IPS DF 6.9 (cell line): ENCODE measurements around the gene STRAP.
"Not testable (repeated sequence)": the region's sequence is repeated elsewhere in the genome, so short reads cannot be mapped to it uniquely, and the experiment has no call there.

Experiments
- DNase-seq: peaks from one replicate; pipeline ENCODE4 v3.0.0-alpha.2; 2013; ENCODE audit warnings: low read depth, low spot score
- H3K27ac ChIP-seq: one replicate; pipeline ENCODE4 v1.5.1; 2013; ENCODE audit warnings: low read length, control low read depth
- H3K27me3 ChIP-seq: 2 replicates; pipeline ENCODE4 v1.6.1; 2013; ENCODE audit warnings: mild to moderate bottlenecking, low read length; ENCODE audit not compliant: control insufficient read depth, insufficient read depth
- H3K36me3 ChIP-seq: 2 replicates; pipeline ENCODE4 v1.6.1; 2013; ENCODE audit warnings: low read length; ENCODE audit not compliant: control insufficient read depth, insufficient read depth
- H3K4me1 ChIP-seq: 2 replicates; pipeline ENCODE4 v1.6.1; 2013; ENCODE audit warnings: low read length; ENCODE audit not compliant: control insufficient read depth, insufficient read depth
- H3K4me3 ChIP-seq: 2 replicates; pipeline ENCODE4 v1.5.1; 2013; ENCODE audit warnings: mild to moderate bottlenecking, low read length
- H3K9me3 ChIP-seq: 2 replicates; pipeline ENCODE4 v1.6.1; 2013; ENCODE audit warnings: low read length, inconsistent platforms; ENCODE audit not compliant: control insufficient read depth, insufficient read depth
- WGBS: extraction: QIAGEN DNeasy Blood & Tissue Kit; methylation state at CpG from one replicate; pipeline ENCODE4 v1.1.7; 2013; ENCODE audit warnings: mixed read lengths, missing lambda C conversion rate; ENCODE audit not compliant: insufficient read length, insufficient coverage; 5-methylcytosine and 5-hydroxymethylcytosine counted together

The STRAP gene

GRCh38 chr12:15893260-15893659, 11.1 kb downstream of the STRAP start:
- Histone ChIP-seq H3K27me3 (no peaks in the 10 kb centered on the region), H3K27ac (no peak overlapping the region), H3K36me3 (peaks cover 8% of the 10 kb centered on the region; the same call in 1 of the 2 replicates), H3K4me3 (no peak overlapping the region), H3K9me3 (no peaks in the 10 kb centered on the region), H3K4me1 (no peaks in the 10 kb centered on the region)
- DNase-seq, result no peak
- WGBS, result no CpG with 5 or more reads among the region's 3 CpGs

- Histone ChIP-seq H3K27me3 (no peaks in the 10 kb centered on the region), H3K4me3 (no peak overlapping the region), H3K27ac (no peak overlapping the region), H3K4me1 (no peaks in the 10 kb centered on the region), H3K9me3 (no peaks in the 10 kb centered on the region), H3K36me3 (peaks cover 9% of the 10 kb centered on the region; the same call in 1 of the 2 replicates)
- no peak for DNase-seq
- WGBS, result no CpG with 5 or more reads among the region's 1 CpG
Measured at GRCh38 chr12:15896867-15897266, 14.7 kb downstream of the STRAP start.

GRCh38 chr12:15897433-15897832, 15.2 kb downstream of the STRAP start:
- DNase-seq, result no peak
- Histone ChIP-seq H3K4me3 (no peak overlapping the region), H3K4me1 (no peaks in the 10 kb centered on the region), H3K36me3 (peaks cover 9% of the 10 kb centered on the region; the same call in 1 of the 2 replicates), H3K27me3 (no peaks in the 10 kb centered on the region), H3K27ac (no peak overlapping the region), H3K9me3 (no peaks in the 10 kb centered on the region)
- no CpG with 5 or more reads among the region's 2 CpGs for WGBS

GRCh38 chr12:15899282-15899870, 17.2 kb downstream of the STRAP start:
- Histone ChIP-seq H3K9me3 (no peaks in the 10 kb centered on the region), H3K36me3 (peaks cover 9% of the 10 kb centered on the region; the same call in 1 of the 2 replicates), H3K4me3 (no peak overlapping the region), H3K4me1 (no peaks in the 10 kb centered on the region), H3K27me3 (no peaks in the 10 kb centered on the region), H3K27ac (no peak overlapping the region)
- no peak for DNase-seq

GRCh38 chr12:15904378-15904920, 22.3 kb downstream of the STRAP start:
- WGBS, result no CpG with 5 or more reads among the region's 5 CpGs

GRCh38 chr12:15910468-15910863, 28.3 kb downstream of the STRAP start:
- no peaks in the 10 kb centered on the region for H3K27me3 ChIP-seq
- H3K9me3 ChIP-seq, result no peaks in the 10 kb centered on the region
- H3K27ac ChIP-seq, result no peak overlapping the region
- H3K4me1 ChIP-seq, result no peaks in the 10 kb centered on the region
- DNase-seq, result no peak
- no peaks in the 10 kb centered on the region for H3K36me3 ChIP-seq
- no CpG with 5 or more reads among the region's 5 CpGs for WGBS
- no peak overlapping the region for H3K4me3 ChIP-seq

More at GRCh38 chr12:15904378-15904920, 22.3 kb downstream of the STRAP start:
- Histone ChIP-seq H3K27ac (no peak overlapping the region), H3K4me1 (no peaks in the 10 kb centered on the region), H3K27me3 (no peaks in the 10 kb centered on the region), H3K36me3 (peaks cover 10% of the 10 kb centered on the region; the same call in 1 of the 2 replicates), H3K4me3 (no peak overlapping the region), H3K9me3 (no peaks in the 10 kb centered on the region)
- no peak for DNase-seq

- H3K27me3 ChIP-seq, result no peaks in the 10 kb centered on the region
- no peaks in the 10 kb centered on the region for H3K36me3 ChIP-seq
- H3K4me3 ChIP-seq, result peak within 1 kb of the TSS; percentile 77; the same call in 1 of the 2 replicates
- no peak for DNase-seq
- no peaks in the 10 kb centered on the region for H3K9me3 ChIP-seq
- no peaks in the 10 kb centered on the region for H3K4me1 ChIP-seq
- WGBS, result no CpG with 5 or more reads among the region's 59 CpGs
- H3K27ac ChIP-seq, result no peak within 1 kb of the TSS
Measured at GRCh38 chr12:15910864-15911721, 28.9 kb downstream of the STRAP start, which contains the start of gene DERA. TSS of gene DERA (plus strand) at chr12:15911332. CDS start at chr12:15911384, 52 bp downstream.

- WGBS, result no CpG with 5 or more reads among the region's 5 CpGs
- H3K36me3 ChIP-seq, DNase-seq, H3K4me1 ChIP-seq, H3K27me3 ChIP-seq, H3K9me3 ChIP-seq, H3K27ac ChIP-seq: not testable (repeated sequence)
- H3K4me3 ChIP-seq, result peak overlapping the region; percentile 77; the same call in 1 of the 2 replicates
Measured at GRCh38 chr12:15911931-15912330, 29.7 kb downstream of the STRAP start.

GRCh38 chr12:15914131-15914530, 31.9 kb downstream of the STRAP start:
- not testable (repeated sequence) for H3K9me3 ChIP-seq, H3K36me3 ChIP-seq, DNase-seq, H3K4me3 ChIP-seq, H3K27me3 ChIP-seq, H3K27ac ChIP-seq, H3K4me1 ChIP-seq
- no CpG with 5 or more reads among the region's 5 CpGs for WGBS

- WGBS, result no CpG with 5 or more reads among the region's 7 CpGs
- H3K9me3 ChIP-seq, result no peaks in the 10 kb centered on the region
- no peak for DNase-seq
- peaks cover 4% of the 10 kb centered on the region for H3K4me1 ChIP-seq
- H3K27ac ChIP-seq, result no peak overlapping the region
- H3K27me3 ChIP-seq, result no peaks in the 10 kb centered on the region
- no peaks in the 10 kb centered on the region for H3K36me3 ChIP-seq
- no peak overlapping the region for H3K4me3 ChIP-seq
Measured at GRCh38 chr12:15918066-15918465, 35.9 kb downstream of the STRAP start.
